Esophagus squamous epithelium (tissue), 5 donors: ENCODE data around the gene ENHO. TPM values are rescaled to one million over a fixed set of nuclear protein-coding genes. Genes with fewer than 3 reads are reported as not detected.

Source experiments
- DNase-seq: peaks from one replicate; lab custom pipeline; 2025; lab: John Stamatoyannopoulos, UW
- H3K27ac ChIP-seq, 4 donors: fragments of 200-600 bp; sonication (generic); one replicate each; pipeline ENCODE4 v1.5.1; 2016 to 2019; ENCODE audit warnings: mild to moderate bottlenecking in 1 of 4
- H3K27me3 ChIP-seq, 4 donors: fragments of 200-600 bp; sonication (generic); 1 replicate in 3 of 4; 2 replicates in 1 of 4; pipeline versions ENCODE4 v1.5.1 to v1.6.0; 2017 to 2021; ENCODE audit warnings: antibody characterized with exemption in 1 of 4
- H3K36me3 ChIP-seq, 3 donors: fragments of 200-600 bp; sonication (generic); one replicate each; pipeline ENCODE4 v1.5.1; 2016 to 2019
- H3K4me1 ChIP-seq, 3 donors: fragments of 200-600 bp; sonication (generic); one replicate each; pipeline ENCODE4 v1.5.1; 2017 to 2019
- H3K4me3 ChIP-seq, 4 donors: fragments of 200-600 bp; sonication (generic); 1 replicate in 3 of 4; 2 replicates in 1 of 4; pipeline ENCODE4 v1.5.1; 2016 to 2019; ENCODE audit warnings: mild to moderate bottlenecking in 2 of 4, moderate library complexity in 1 of 4
- H3K9me3 ChIP-seq, 3 donors: fragments of 200-600 bp; sonication (generic); one replicate each; pipeline ENCODE4 v1.5.1; 2016 to 2019
- POLR2A ChIP-seq, 4 donors: fragments of 450-650 bp; IDR thresholded peaks; one replicate each; pipeline ENCODE4 v1.6.1; 2017; ENCODE audit warnings: antibody characterized with exemption in 4 of 4, mild to moderate bottlenecking in 4 of 4, moderate library complexity in 3 of 4
- WGBS, 2 donors: methylation state at CpG; one replicate each; pipeline ENCODE4 v1.1.5; 2018; 5-methylcytosine and 5-hydroxymethylcytosine counted together
- intact Hi-C: fragments of 100-400 bp; cut with DNase I; formaldehyde crosslinking; loops from one replicate; pipeline ENCODE4 v1.15.0; 2022
- total RNA-seq, 4 donors: library from RNA; depleted of rRNA; stranded (reverse); fragments of >200 nt; gene quantifications; one replicate each; pipeline ENCODE4 v1.1.0, GENCODE V29; 2016
- TF ChIP-seq, protein P1 (sequence below), 6 experiments: fragments of 450-650 bp in 4 of 6; fragments of 200-600 bp in 2 of 6; sonication (generic) in 2 of 6; IDR thresholded peaks; one replicate each; pipeline ENCODE4 v1.5.1; 2016 to 2019; ENCODE audit warnings: antibody characterized with exemption in 6 of 6, mild to moderate bottlenecking in 4 of 6, moderate library complexity in 4 of 6
- donor health status: DM: yes; HTN: yes; CAD: no.

Gene ENHO
- total RNA-seq, 4 donors from 2014 or later = 0.38 TPM; not detected in 3

DNA sequence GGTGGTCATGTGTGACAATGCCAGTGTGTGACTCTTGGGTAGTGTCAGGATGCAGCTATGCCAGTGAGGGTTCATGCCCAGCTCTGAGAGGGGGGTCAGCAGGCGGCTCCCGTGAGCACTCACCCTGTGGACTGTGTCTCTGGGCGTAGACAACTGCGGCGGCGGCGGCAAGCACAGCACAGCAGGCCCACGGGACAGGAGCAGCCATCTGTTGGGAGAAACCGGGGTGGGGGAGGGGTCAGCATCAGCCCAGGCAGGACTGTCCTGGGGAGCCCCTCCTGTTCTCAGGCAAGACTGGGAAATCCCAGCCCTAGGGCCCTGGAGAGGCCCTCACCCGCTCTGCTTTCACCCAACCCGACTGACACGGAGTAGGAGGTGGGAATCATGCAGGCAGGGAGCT is 46.0 kb upstream of the ENHO start:
- DNase-seq = no peak
- Histone ChIP-seq H3K9me3 (no peaks in the 10 kb centered on the region), H3K27me3 (peaks cover 0 to 42% (median 0%) of the 10 kb centered on the region in 4 donors), H3K27ac (no peak overlapping the region), H3K4me1 (peaks cover 0 to 18% (median 0%) of the 10 kb centered on the region in 3 donors), H3K4me3 (no peak overlapping the region), H3K36me3 (no peaks in the 10 kb centered on the region)
- TF ChIP-seq POLR2A (IDR thresholded peaks at IDR 0.05) = no peak
- TF ChIP-seq, protein P1, sequence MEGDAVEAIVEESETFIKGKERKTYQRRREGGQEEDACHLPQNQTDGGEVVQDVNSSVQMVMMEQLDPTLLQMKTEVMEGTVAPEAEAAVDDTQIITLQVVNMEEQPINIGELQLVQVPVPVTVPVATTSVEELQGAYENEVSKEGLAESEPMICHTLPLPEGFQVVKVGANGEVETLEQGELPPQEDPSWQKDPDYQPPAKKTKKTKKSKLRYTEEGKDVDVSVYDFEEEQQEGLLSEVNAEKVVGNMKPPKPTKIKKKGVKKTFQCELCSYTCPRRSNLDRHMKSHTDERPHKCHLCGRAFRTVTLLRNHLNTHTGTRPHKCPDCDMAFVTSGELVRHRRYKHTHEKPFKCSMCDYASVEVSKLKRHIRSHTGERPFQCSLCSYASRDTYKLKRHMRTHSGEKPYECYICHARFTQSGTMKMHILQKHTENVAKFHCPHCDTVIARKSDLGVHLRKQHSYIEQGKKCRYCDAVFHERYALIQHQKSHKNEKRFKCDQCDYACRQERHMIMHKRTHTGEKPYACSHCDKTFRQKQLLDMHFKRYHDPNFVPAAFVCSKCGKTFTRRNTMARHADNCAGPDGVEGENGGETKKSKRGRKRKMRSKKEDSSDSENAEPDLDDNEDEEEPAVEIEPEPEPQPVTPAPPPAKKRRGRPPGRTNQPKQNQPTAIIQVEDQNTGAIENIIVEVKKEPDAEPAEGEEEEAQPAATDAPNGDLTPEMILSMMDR (IDR thresholded peaks at IDR 0.05) = no peak
- 40% methylated on average over 1 of the region's 12 CpGs; no CpG with 5 or more reads in 1 of the 2 donors for whole genome bisulfite sequencing, 2 donors
- intact Hi-C loops = no loop called here

DNA sequence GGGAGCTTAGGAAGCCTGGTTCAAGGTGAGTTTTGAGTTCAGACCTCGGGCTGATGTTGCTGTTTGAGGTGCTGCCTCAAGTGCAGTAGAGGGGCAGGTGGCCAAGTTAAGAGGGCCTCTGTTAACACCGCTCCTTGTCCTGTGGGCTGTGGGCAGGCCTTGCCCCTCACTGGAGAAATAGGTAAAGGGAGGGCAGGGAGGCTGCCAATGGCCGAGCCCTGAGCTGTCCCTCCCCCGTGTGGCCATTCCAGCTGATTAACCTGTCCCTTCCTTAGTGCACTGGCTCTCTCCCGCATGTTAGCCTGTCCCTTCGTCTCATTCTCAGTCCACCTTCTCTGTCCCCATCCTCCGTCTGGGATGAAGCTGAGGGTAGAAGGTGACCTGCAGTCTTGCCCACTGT is 45.3 kb upstream of the ENHO start:
- no peak overlapping the region for H3K27ac ChIP-seq
- TF ChIP-seq, protein P1 (IDR thresholded peaks at IDR 0.05) = no peak
- no peak for TF ChIP-seq POLR2A (IDR thresholded peaks at IDR 0.05)
- H3K9me3 ChIP-seq = no peaks in the 10 kb centered on the region
- intact Hi-C loops = no loop called here
- WGBS, 2 donors = 69 to 81% methylated on average over 5 to 6 of the region's 7 CpGs
- H3K36me3 ChIP-seq = no peaks in the 10 kb centered on the region
- peaks cover 0 to 18% (median 0%) of the 10 kb centered on the region in 3 donors for H3K4me1 ChIP-seq
- H3K4me3 ChIP-seq = no peak overlapping the region
- no peak for DNase-seq
- peaks cover 0 to 46% (median 0%) of the 10 kb centered on the region in 4 donors for H3K27me3 ChIP-seq

DNA sequence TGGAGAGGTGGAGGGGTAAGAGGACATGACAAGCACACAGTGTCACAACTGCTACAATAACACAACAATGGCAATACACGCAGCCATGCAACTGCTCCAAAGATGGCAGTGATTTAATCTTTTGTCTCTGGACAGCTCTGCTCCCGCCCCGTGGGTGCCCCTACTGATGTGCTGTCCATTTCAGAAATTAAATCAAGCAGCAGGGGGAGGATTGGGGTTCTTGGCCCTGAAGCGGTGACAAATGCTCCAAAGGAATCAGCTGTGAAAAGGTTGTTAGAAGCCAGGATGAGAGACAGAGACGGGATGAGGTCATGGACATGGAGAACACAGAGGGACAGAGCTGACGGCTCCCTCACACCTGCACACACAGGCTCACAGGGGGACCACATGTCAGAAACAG is 44.2 kb upstream of the ENHO start:
- Histone ChIP-seq H3K4me1 (peaks cover 0 to 15% (median 0%) of the 10 kb centered on the region in 3 donors), H3K27me3 (peaks cover 0 to 49% (median 0%) of the 10 kb centered on the region in 4 donors), H3K9me3 (no peaks in the 10 kb centered on the region), H3K4me3 (no peak overlapping the region), H3K27ac (no peak overlapping the region), H3K36me3 (no peaks in the 10 kb centered on the region)
- DNase-seq = no peak
- intact Hi-C loops = no loop called here
- TF ChIP-seq, protein P1 (IDR thresholded peaks at IDR 0.05) = no peak
- TF ChIP-seq POLR2A (IDR thresholded peaks at IDR 0.05) = no peak
- WGBS, 2 donors = 82 to 85% methylated on average over 4 to 6 of the region's 6 CpGs

DNA sequence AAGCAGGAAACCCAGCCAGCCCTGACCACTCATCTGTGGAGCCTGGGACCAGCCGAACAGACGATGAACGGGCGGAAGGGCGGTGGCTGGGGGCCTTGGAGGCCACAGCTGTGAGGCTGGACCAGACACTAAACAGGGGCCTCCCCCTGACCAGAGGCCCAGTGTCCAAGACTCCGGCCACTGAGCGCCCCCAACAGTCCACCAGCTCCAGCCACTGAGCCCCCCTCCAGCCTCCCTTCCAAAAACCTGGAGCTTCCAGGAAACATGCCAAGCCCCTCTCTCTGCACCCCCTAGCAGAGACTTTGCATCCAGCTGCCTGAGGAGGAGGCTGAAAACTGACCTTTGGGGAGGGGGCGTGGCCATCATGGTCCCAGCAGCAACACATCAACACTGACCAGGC is 43.5 kb upstream of the ENHO start:
- Histone ChIP-seq H3K27me3 (peaks cover 0 to 55% (median 0%) of the 10 kb centered on the region in 4 donors), H3K27ac (no peak overlapping the region), H3K4me1 (peaks cover 0 to 8% (median 0%) of the 10 kb centered on the region in 3 donors), H3K4me3 (no peak overlapping the region), H3K9me3 (no peaks in the 10 kb centered on the region), H3K36me3 (no peaks in the 10 kb centered on the region)
- WGBS, 2 donors = 80% methylated on average over 2 of the region's 8 CpGs; no CpG with 5 or more reads in 1 of the 2 donors
- TF ChIP-seq, protein P1 (IDR thresholded peaks at IDR 0.05) = no peak
- TF ChIP-seq POLR2A (IDR thresholded peaks at IDR 0.05) = no peak
- intact Hi-C loops = no loop called here
- no peak for DNase-seq

DNA sequence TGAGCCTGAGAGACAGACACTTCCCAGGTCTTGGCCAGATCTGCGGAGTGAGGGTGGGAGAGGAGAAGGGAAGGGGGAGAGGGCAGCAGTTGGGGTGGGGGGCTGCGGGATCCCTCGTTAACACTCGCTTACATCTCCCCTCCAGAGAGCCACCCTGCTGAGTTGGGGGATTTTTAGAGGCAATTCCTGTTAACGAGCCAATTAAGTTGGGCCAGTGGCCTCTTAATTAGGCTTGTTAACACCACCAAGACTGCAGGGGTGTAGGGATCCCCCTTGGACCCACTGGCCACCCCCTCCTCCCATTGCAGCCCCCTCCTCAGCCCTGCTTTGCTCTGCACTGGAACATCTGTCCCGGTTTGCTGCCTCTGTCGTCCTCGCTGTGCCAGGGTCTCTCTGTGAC is 43.1 kb upstream of the ENHO start:
- H3K36me3 ChIP-seq = no peaks in the 10 kb centered on the region
- no peak overlapping the region for H3K4me3 ChIP-seq
- H3K9me3 ChIP-seq = no peaks in the 10 kb centered on the region
- no peak for DNase-seq
- H3K27me3 ChIP-seq = peaks cover 0 to 60% (median 0%) of the 10 kb centered on the region in 4 donors
- intact Hi-C loops = no loop called here
- no peak for TF ChIP-seq POLR2A (IDR thresholded peaks at IDR 0.05)
- TF ChIP-seq, protein P1 (IDR thresholded peaks at IDR 0.05) = no peak
- H3K4me1 ChIP-seq = peaks cover 0 to 4% (median 0%) of the 10 kb centered on the region in 3 donors
- no peak overlapping the region for H3K27ac ChIP-seq
- WGBS, 2 donors = 70 to 76% methylated on average over 5 to 8 of the region's 8 CpGs
